PC-3 (cell line): ENCODE measurements around the gene TAGAP.

Experiments used
- CTCF ChIP-seq: fragments of 300-600 bp; sonication (generic); conservative IDR thresholded peaks from 2 replicates; pipeline ENCODE4 v1.5.1; 2017; ENCODE audit warnings: antibody characterized with exemption, low read depth, mild to moderate bottlenecking, low read length
- EZH2 ChIP-seq: fragments of 300-600 bp; sonication (generic); IDR thresholded peaks from one replicate; pipeline ENCODE4 v1.6.1; 2017; ENCODE audit warnings: antibody characterized with exemption, mild to moderate bottlenecking, low read length; ENCODE audit not compliant: unreplicated experiment
- EZH2phosphoT487 ChIP-seq: fragments of 300-600 bp; sonication (generic); IDR thresholded peaks from 2 replicates; pipeline ENCODE4 v1.6.1; 2018; ENCODE audit warnings: mild to moderate bottlenecking, antibody characterized with exemption, low read length, borderline replicate concordance

DNA sequence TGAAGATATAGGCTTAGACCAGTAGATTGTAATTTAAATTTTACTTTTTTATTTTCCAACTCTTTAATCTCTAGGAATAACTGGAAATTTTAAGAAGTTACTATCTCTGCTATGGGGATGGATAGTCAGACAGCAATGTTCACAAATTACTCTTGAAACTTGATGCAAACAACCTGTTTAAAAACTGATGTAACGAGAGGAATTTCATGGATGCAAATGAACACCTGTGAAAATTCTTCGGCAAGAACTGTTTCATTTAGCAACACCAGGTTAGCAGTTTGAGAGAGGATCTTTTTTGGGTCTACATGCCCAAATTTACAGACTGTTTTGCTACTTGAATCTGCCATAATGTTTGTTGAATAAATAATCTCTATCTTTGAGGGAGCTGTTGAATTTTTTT is 24.8 kb downstream of the TAGAP start:
- no peak for TF ChIP-seq CTCF
- TF ChIP-seq EZH2phosphoT487: no peak
- no peak for TF ChIP-seq EZH2
